Mucosa of gallbladder (tissue), 1 donor: ENCODE results near the gene PRR22. TPM values are rescaled to one million over a fixed set of nuclear protein-coding genes. Genes with fewer than 3 reads are reported as not detected.
"Not testable (repeated sequence)": the region's sequence is repeated elsewhere in the genome, so short reads cannot be mapped to it uniquely, and the experiment has no call there.

ENCODE experiments used
- DNase-seq: peaks from one replicate; pipeline ENCODE4 v3.0.0-alpha.2; 2020; ENCODE audit warnings: low spot score
- total RNA-seq: library from RNA; stranded (reverse); gene quantifications from one replicate; pipeline ENCODE4 v1.2.1, GENCODE V29; 2021
- donor health status: DM: no; HTN: no; CAD: no.

Gene PRR22
- total RNA-seq, 1 donor from 2014 or later, result 4.1 TPM

DNA sequence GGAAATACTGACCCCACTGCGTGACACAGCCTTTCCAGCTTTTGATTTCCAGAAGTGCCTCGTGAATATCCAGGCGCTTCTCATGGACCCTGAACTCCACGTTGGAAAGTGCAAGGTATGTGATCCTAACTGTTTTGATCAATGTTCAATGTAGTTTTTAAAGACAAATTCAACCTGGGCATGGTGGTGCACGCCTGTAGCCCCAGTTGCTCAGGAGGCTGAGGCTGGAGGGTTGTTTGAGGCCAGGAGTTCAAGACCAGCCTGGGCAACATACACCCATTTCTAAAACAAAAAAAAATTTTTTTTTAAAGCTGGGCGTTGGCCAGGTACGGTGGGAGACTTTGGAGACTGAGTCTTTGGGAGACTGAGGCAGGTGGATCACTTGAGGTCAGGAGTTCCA, 32.8 kb downstream of the PRR22 start:
- no peak for DNase-seq

DNA sequence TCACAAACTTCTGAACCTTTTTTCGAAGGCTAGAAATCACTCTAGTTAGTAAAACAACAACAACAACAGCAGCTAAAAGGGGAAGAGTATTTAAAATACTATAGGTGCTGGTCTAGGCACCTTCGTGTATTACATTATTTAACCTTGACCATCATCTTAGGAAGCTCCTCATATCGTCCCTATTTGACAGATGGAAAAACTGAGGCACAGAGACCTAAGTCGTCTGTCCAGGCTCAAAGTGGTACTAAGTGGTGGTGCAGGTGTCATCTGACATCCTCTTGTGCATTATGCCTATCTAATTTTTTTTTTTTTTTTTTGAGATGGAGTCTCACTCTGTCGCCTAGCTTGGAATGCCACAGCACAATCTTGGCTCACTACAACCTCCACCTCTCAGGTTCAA, 35.0 kb downstream of the PRR22 start:
- no peak for DNase-seq

DNA sequence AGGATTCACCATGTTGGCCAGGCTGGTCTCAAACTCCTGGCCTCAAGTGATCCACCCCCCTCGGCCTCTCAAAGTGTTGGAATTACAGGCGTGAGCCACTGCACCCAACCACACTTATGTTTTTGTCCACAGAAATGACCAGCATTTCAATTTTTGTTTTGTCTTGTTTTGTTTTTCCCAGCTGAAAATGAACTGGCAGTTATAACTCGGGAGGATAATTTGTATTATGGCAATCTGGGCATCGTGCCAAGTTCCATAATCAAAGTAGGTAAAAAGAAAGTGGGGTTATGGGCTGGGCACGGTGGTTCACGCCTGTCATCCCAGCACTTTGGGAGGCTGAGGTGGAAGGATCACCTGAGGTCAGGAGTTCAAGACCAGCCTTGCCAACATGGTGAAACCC, 35.6 kb downstream of the PRR22 start:
- DNase-seq, result not testable (repeated sequence)

DNA sequence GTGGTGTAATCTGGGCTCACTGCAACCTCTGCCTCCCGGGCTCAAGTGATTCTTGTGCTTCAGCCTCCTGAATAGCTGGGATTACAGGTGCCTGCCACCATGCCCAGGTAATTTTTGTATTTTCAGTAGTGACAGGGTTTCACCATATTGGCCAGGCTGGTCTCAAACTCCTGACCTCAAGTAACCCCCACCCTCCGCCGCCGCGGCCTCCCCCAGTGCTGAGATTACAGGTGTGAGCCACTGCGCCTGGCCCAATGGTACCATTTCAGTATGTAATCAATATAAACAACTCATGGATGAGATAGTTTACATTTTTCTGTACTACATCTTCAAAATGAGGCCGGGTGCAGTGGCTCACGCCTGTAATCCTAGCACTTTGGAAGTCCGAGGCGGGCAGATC, 39.5 kb downstream of the PRR22 start:
- DNase-seq, result not testable (repeated sequence)

DNA sequence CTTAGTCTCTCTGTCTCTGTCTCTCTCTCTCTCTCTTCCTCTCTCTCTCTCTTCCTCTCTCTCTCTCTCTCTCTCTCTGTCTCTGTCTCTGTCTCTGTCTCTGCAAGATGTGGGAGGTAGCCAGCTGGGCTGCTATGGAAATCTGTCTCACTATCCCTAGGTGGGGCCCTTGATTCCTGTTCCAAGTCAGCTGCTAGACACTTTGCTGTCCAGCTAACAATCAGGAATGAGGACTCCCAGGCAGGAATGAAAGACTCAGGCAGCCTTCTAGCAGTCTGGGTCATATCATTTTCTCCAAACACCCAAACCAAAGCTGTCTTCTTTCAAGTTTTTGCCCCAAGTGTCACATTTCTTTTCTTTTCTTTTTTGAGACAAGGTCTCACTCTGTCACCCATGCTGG, 40.9 kb downstream of the PRR22 start:
- no peak for DNase-seq

DNA sequence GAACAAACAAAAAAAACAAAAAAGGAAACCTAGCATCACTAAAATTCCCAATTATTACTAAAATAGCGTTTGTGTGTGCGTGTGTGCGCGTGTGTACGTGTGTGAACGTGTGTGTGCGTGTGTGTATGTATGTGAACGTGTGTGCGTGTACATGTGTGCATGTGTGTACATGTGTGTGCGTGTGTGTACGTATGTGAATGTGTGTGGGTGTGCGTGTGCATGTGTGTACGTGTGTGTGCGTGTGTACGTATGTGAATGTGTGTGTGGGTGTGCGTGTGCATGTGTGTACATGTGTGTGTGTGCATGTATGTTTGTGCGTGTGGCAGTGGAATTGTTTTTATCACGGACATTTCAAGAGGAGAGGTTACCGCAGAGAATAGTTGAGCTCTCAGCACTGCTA, 42.5 kb downstream of the PRR22 start:
- DNase-seq, result no peak

DNA sequence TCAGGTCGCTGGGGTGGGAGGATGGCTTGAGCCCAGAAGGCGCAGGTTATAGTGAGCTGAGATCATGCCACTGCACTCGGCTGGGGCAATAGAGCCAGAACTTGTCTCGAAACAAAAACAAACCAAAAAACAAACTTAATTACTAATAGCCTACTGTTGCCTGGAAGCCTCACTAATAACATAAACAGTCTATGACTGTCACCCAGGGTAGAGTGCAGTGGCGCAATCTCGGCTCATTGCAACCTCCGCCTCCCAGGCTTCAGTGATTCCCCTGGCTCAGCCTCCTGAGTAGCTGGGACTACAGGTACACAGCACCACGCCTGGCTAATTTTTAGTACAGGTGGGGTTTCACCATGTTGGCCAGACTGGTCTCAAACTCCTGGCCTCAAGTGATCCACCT, 46.1 kb downstream of the PRR22 start:
- no peak for DNase-seq

DNA sequence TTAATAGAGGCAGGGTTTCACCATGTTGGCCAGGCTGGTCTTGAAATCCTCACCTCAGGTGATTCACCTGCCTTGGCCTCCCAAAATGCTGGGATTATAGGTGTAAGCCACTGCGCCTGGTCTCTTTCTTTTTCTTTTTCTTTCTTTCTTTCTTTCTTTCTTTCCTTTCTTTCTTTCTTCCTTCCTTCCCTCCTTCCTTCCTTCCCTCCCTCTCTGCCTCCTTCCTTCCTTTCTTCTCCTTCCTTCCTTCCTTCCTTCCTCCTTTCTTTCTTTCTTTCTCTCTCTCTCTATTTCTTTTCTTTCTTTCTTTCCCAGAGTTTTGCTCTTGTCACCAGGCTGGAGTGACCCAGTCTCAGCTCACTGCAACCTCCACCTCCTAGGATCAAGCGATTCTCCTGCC, 51.4 kb downstream of the PRR22 start:
- DNase-seq, result not testable (repeated sequence)

Other genes with a start within 250 kb of the PRR22 start
- gene TINCR, start 216.8 kb downstream of the PRR22 start, total RNA-seq, result 0.20 TPM
- gene SAFB2, start 162.0 kb downstream of the PRR22 start, total RNA-seq, result 127 TPM
- 92.9 TPM for gene SAFB, start 161.7 kb downstream of the PRR22 start, total RNA-seq
- 62.6 TPM for gene MICOS13, start 104.2 kb downstream of the PRR22 start, total RNA-seq
- gene HSD11B1L, start 103.7 kb downstream of the PRR22 start, total RNA-seq, result 15.7 TPM
- gene RPL36, start 94.5 kb downstream of the PRR22 start, total RNA-seq, result 609 TPM
- gene LONP1, start 64.6 kb downstream of the PRR22 start, total RNA-seq, result 80.2 TPM
- not detected for gene CATSPERD, start 64.1 kb downstream of the PRR22 start, total RNA-seq
- 37.2 TPM for gene DUS3L, start 6.4 kb upstream of the PRR22 start, total RNA-seq
- gene NRTN, start 20.3 kb upstream of the PRR22 start, total RNA-seq, result 6.2 TPM
- 81.2 TPM for gene FUT6, start 55.0 kb upstream of the PRR22 start, total RNA-seq
- gene FUT3, start 66.7 kb upstream of the PRR22 start, total RNA-seq, result 127 TPM
- not detected for gene FUT5, start 85.8 kb upstream of the PRR22 start, total RNA-seq
- gene NDUFA11, start 119.0 kb upstream of the PRR22 start, total RNA-seq, result 244 TPM
- gene VMAC, start 120.1 kb upstream of the PRR22 start, total RNA-seq, result 12.7 TPM
- 82.5 TPM for gene CAPS, start 129.5 kb upstream of the PRR22 start, total RNA-seq
- 75.5 TPM for gene RANBP3, start 193.4 kb upstream of the PRR22 start, total RNA-seq